Smooth muscle cell (in vitro differentiated cells): Measurements from ENCODE around the gene ALS2CL. TPM values are rescaled to one million over a fixed set of nuclear protein-coding genes. Genes with fewer than 3 reads are reported as not detected.
A peak's percentile ranks its signal among the peaks of the same experiment; 100 is the strongest.

Experiments used
- DNase-seq: peaks from one replicate; lab custom pipeline; 2025; ENCODE audit not compliant: unreplicated experiment; lab: John Stamatoyannopoulos, UW
- H2AFZ ChIP-seq: fragments of 200-600 bp; sonication (generic); 2 replicates; pipeline ENCODE4 v1.6.0; 2016; ENCODE audit warnings: antibody characterized with exemption, low read depth, mild to moderate bottlenecking
- H3F3A ChIP-seq: fragments of 200-600 bp; sonication (generic); 2 replicates; pipeline ENCODE4 v1.6.0; 2017; ENCODE audit warnings: antibody characterized with exemption, low read depth
- H3K27ac ChIP-seq: fragments of 200-600 bp; sonication (generic); 2 replicates; pipeline ENCODE4 v1.5.1; 2016; ENCODE audit warnings: low read depth, mild to moderate bottlenecking
- H3K27me3 ChIP-seq: fragments of 200-600 bp; sonication (generic); 2 replicates; pipeline ENCODE4 v1.6.1; 2016; ENCODE audit warnings: low read depth, mild to moderate bottlenecking
- H3K36me3 ChIP-seq: fragments of 200-600 bp; sonication (generic); 2 replicates; pipeline ENCODE4 v1.5.1; 2016; ENCODE audit warnings: low read depth
- H3K4me1 ChIP-seq: fragments of 200-600 bp; sonication (generic); 2 replicates; pipeline ENCODE4 v1.5.1; 2016; ENCODE audit warnings: low read depth
- H3K4me2 ChIP-seq: fragments of 200-600 bp; sonication (generic); 2 replicates; pipeline ENCODE4 v1.6.0; 2016; ENCODE audit warnings: mild to moderate bottlenecking
- H3K4me3 ChIP-seq: fragments of 200-600 bp; sonication (generic); 2 replicates; pipeline ENCODE4 v1.5.1; 2016; ENCODE audit warnings: mild to moderate bottlenecking
- H3K79me2 ChIP-seq: fragments of 200-600 bp; sonication (generic); 2 replicates; pipeline ENCODE4 v1.6.0; 2016; ENCODE audit warnings: low read depth, mild to moderate bottlenecking
- H3K9ac ChIP-seq: fragments of 200-600 bp; sonication (generic); 2 replicates; pipeline ENCODE4 v1.6.0; 2016; ENCODE audit warnings: low read depth
- H3K9me3 ChIP-seq: fragments of 200-600 bp; sonication (generic); replicated peaks from 2 replicates; pipeline ENCODE4 v1.5.1; 2016; ENCODE audit warnings: low read depth
- H4K20me1 ChIP-seq: fragments of 200-600 bp; sonication (generic); 2 replicates; pipeline ENCODE4 v1.6.0; 2016; ENCODE audit warnings: low read depth
- CTCF ChIP-seq: fragments of 200-600 bp; sonication (generic); IDR thresholded peaks from 2 replicates; pipeline ENCODE4 v1.5.1; 2017; ENCODE audit warnings: borderline replicate concordance, mild to moderate bottlenecking, antibody characterized with exemption; ENCODE audit not compliant: insufficient read depth, poor library complexity, severe bottlenecking
- WGBS: methylation state at CpG from one replicate; pipeline ENCODE4 v1.1.7; 2016; ENCODE audit warnings: low lambda C conversion rate; 5-methylcytosine and 5-hydroxymethylcytosine counted together
- polyA plus RNA-seq: library from polyadenylated mRNA; unstranded; fragments of >200 nt; fragmentation: Nextera tagmentation; extraction: Ambion mirVana; gene quantifications from 2 replicates; pipeline ENCODE4 v1.2.1, GENCODE V29; 2016
- total RNA-seq: library from RNA; depleted of rRNA; stranded (reverse); fragments of >200 nt; gene quantifications from 2 replicates; pipeline ENCODE4 v1.2.3, GENCODE V29; 2014

The ALS2CL gene
- total and polyA plus RNA-seq, 2 experiments from 2014 or later = 8.5 to 9.4 TPM

DNA sequence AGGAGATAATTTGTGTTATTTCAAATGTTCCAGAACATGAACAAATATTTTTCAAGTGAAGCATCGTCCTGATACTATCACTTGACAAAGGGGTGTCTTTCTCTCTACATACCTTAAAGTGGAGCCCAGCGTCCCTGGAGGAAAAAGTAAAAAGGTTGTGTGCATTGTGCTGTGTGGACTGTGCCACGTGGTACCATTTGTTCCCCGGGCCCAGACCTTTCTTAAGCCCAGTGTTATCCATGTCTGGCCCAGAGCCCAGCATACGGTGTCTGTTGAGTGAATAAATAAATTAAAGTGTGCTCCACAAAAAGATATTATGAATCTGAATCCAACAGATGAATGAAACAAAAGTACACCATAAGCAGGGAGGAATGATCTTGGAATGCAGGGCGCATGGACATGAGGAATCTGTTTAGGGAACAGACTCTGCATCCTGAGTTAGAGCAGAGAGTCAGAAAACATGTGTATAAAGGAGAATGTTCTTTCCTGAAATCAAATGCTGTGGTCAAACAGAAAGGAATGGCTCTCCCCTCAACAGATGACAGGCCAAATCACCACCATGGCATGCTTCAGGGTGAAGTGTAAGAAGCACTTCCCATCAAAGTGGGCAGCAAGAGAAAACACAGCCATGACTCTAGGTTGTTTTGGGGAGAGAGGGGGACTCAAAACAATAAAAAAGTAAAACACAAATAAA is 32.3 kb upstream of the ALS2CL start:
- Histone ChIP-seq H2AFZ (no peak overlapping the region), H3K9me3 (no peaks in the 10 kb centered on the region), H3K9ac (no peak overlapping the region), H3K27ac (peak overlapping the region; percentile 68), H4K20me1 (no peaks in the 10 kb centered on the region), H3K4me3 (no peak overlapping the region), H3K27me3 (no peaks in the 10 kb centered on the region), H3K79me2 (no peaks in the 10 kb centered on the region), H3F3A (peaks cover 10% of the 10 kb centered on the region), H3K36me3 (no peaks in the 10 kb centered on the region), H3K4me2 (peak overlapping the region; percentile 37), H3K4me1 (peaks cover 7% of the 10 kb centered on the region)
- TF ChIP-seq CTCF = no peak
- no peak for DNase-seq
- 28% methylated on average over 6 of the region's 6 CpGs for WGBS

DNA sequence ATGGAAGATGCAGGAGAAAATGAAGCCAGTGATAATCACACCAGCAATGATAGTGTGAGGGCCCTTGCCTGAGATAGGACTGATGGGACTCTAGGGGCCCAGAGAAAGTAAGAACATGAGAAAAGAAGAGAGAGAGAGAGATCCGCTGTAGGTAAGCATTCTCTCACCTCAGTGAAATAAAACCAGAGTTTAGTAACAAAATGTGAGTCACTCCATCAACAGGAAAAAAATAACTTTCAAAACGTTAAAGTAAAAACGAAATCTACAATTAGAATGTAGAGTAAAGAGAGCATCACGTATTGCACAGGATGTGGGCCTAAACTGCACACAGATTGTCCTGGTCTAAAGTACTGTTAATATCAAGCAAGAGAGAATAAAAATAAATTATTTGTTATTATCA is 30.9 kb upstream of the ALS2CL start:
- TF ChIP-seq CTCF = no peak
- Histone ChIP-seq H3K27me3 (no peaks in the 10 kb centered on the region), H3K9ac (no peak overlapping the region), H3K79me2 (no peaks in the 10 kb centered on the region), H3K4me1 (peaks cover 7% of the 10 kb centered on the region), H4K20me1 (no peaks in the 10 kb centered on the region), H3F3A (peaks cover 10% of the 10 kb centered on the region), H3K4me3 (no peak overlapping the region), H3K27ac (no peak overlapping the region), H3K9me3 (no peaks in the 10 kb centered on the region), H2AFZ (no peak overlapping the region), H3K36me3 (no peaks in the 10 kb centered on the region), H3K4me2 (no peak overlapping the region)
- 89% methylated on average over 4 of the region's 4 CpGs for WGBS
- DNase-seq = no peak

- TF ChIP-seq CTCF = no peak
- Histone ChIP-seq H4K20me1 (no peaks in the 10 kb centered on the region), H3K9me3 (no peaks in the 10 kb centered on the region), H3K4me1 (peaks cover 7% of the 10 kb centered on the region), H3F3A (peaks cover 10% of the 10 kb centered on the region), H3K27me3 (no peaks in the 10 kb centered on the region), H3K36me3 (no peaks in the 10 kb centered on the region), H2AFZ (no peak overlapping the region), H3K27ac (no peak overlapping the region), H3K4me2 (no peak overlapping the region), H3K4me3 (no peak overlapping the region), H3K9ac (no peak overlapping the region), H3K79me2 (no peaks in the 10 kb centered on the region)
- 96% methylated on average over 5 of the region's 5 CpGs for WGBS
- DNase-seq = no peak
Observed at GRCh38 chr3:46722443-46722842, 29.0 kb upstream of the ALS2CL start.

DNA sequence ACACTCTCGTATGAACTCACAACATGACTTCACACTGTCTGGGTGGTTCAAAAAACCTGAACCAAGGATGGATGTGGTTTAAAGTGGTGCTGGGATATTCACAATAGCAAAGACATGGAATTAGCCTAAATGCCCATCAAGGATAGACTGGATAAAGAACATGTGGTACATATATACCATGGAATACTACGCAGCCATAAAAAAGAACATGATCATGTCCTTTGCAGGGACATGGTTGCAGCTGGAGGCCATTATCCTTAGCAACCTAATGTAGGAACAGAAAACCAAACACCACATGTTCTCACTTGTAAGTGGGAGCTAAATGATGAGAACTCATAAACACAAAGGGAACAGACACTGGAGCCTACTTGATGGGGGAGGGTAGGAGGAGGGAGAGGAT is 27.5 kb upstream of the ALS2CL start:
- H2AFZ ChIP-seq = no peak overlapping the region
- H3K36me3 ChIP-seq = no peaks in the 10 kb centered on the region
- H3K79me2 ChIP-seq = no peaks in the 10 kb centered on the region
- no peaks in the 10 kb centered on the region for H3K9me3 ChIP-seq
- no peak for DNase-seq
- H3K27ac ChIP-seq = no peak overlapping the region
- 90% methylated on average over 2 of the region's 2 CpGs for WGBS
- no peak overlapping the region for H3K9ac ChIP-seq
- peaks cover 3% of the 10 kb centered on the region for H3K4me1 ChIP-seq
- peaks cover 7% of the 10 kb centered on the region for H3F3A ChIP-seq
- no peak overlapping the region for H3K4me3 ChIP-seq
- H3K4me2 ChIP-seq = no peak overlapping the region
- no peaks in the 10 kb centered on the region for H4K20me1 ChIP-seq
- no peak for TF ChIP-seq CTCF
- H3K27me3 ChIP-seq = no peaks in the 10 kb centered on the region
